ENCODE data around the gene MICAL2. TPM values are rescaled to one million over a fixed set of nuclear protein-coding genes. Genes with fewer than 3 reads are reported as not detected.
A peak's percentile ranks its signal among the peaks of the same experiment; 100 is the strongest.

Gene MICAL2
- total and polyA plus RNA-seq, 12 donors = 8.4 to 80.5 (median 34.1) TPM

- Histone ChIP-seq H3K36me3 (replicated peaks in 1 of 2) (peaks cover 0 to 18% of the 10 kb centered on the region in 2 donors), H3K4me3 (no peak overlapping the region), H3K27ac (no peak overlapping the region), H3K9me3 (replicated peaks in 1 of 3) (no peaks in the 10 kb centered on the region), H3K27me3 (no peaks in the 10 kb centered on the region), H3K4me1 (replicated peaks in 1 of 2) (peaks cover 0 to 5% of the 10 kb centered on the region in 2 donors)
- no peak for TF ChIP-seq POLR2A (IDR thresholded peaks at IDR 0.05)
- no peak for TF ChIP-seq CTCF (IDR thresholded peaks at IDR 0.05)
- intact Hi-C loops (cut with DNase I) = no loop called here
- DNase-seq = no peak
These were observed 94.9 kb downstream of the MICAL2 start for GRCh38 chr11:12205330-12205729.

GRCh38 chr11:12206529-12206928 lies 96.1 kb downstream of the MICAL2 start:
- 74 to 90% (median 79%) methylated on average over 3 of the region's 3 CpGs for WGBS, 4 donors
- H3K36me3 ChIP-seq (replicated peaks in 1 of 2) = peaks cover 0 to 18% of the 10 kb centered on the region in 2 donors
- no peak overlapping the region for H3K4me3 ChIP-seq
- no peak for TF ChIP-seq POLR2A (IDR thresholded peaks at IDR 0.05)
- TF ChIP-seq CTCF (IDR thresholded peaks at IDR 0.05) = no peak
- H3K27me3 ChIP-seq = no peaks in the 10 kb centered on the region
- intact Hi-C loops (cut with DNase I) = no loop called here
- no peaks in the 10 kb centered on the region for H3K9me3 ChIP-seq (replicated peaks in 1 of 3)
- peak overlapping the region in 1 of 5 donors; percentile 13 for H3K27ac ChIP-seq
- DNase-seq = no peak
- H3K4me1 ChIP-seq (replicated peaks in 1 of 2) = no peaks in the 10 kb centered on the region

- Histone ChIP-seq H3K36me3 (replicated peaks in 1 of 2) (peaks cover 0 to 18% of the 10 kb centered on the region in 2 donors), H3K9me3 (replicated peaks in 1 of 3) (no peaks in the 10 kb centered on the region), H3K27ac (no peak overlapping the region), H3K4me3 (no peak overlapping the region), H3K4me1 (replicated peaks in 1 of 2) (no peaks in the 10 kb centered on the region), H3K27me3 (no peaks in the 10 kb centered on the region)
- intact Hi-C loops (cut with DNase I) = no loop called here
- no peak for DNase-seq
- whole genome bisulfite sequencing, 4 donors = 77 to 94% (median 81%) methylated on average over 9 of the region's 9 CpGs
- TF ChIP-seq POLR2A (IDR thresholded peaks at IDR 0.05) (no peak), CTCF (IDR thresholded peaks at IDR 0.05) (no peak)
These were observed 97.2 kb downstream of the MICAL2 start for GRCh38 chr11:12207384-12208150.

- H3K9me3 ChIP-seq (replicated peaks in 1 of 3) = no peaks in the 10 kb centered on the region
- 89 to 98% (median 94%) methylated on average over 2 of the region's 2 CpGs for WGBS, 4 donors
- intact Hi-C loops (cut with DNase I) = no loop called here
- H3K27me3 ChIP-seq = no peaks in the 10 kb centered on the region
- H3K4me1 ChIP-seq (replicated peaks in 1 of 2) = no peaks in the 10 kb centered on the region
- no peak for DNase-seq
- H3K4me3 ChIP-seq = no peak overlapping the region
- peaks cover 0 to 18% of the 10 kb centered on the region in 2 donors for H3K36me3 ChIP-seq (replicated peaks in 1 of 2)
- no peak for TF ChIP-seq POLR2A (IDR thresholded peaks at IDR 0.05)
- no peak for TF ChIP-seq CTCF (IDR thresholded peaks at IDR 0.05)
- no peak overlapping the region for H3K27ac ChIP-seq
These were observed 98.7 kb downstream of the MICAL2 start for GRCh38 chr11:12209096-12209495.
